ENCODE data around the gene IGFBP1.
"Not testable (repeated sequence)": the region's sequence is repeated elsewhere in the genome, so short reads cannot be mapped to it uniquely, and the experiment has no call there.

Gene IGFBP1

GRCh38 chr7:45888185-45888992 lies at the start of gene IGFBP1:
TSS of gene IGFBP1 (plus strand) at chr7:45888488. CDS start at chr7:45888653, 165 bp downstream.
- DNase-seq: no peak

- DNase-seq: not testable (repeated sequence)
These were observed 49.4 kb upstream of the IGFBP1 start for GRCh38 chr7:45838852-45839251.

GRCh38 chr7:45841926-45842717 lies 46.2 kb upstream of the IGFBP1 start:
- DNase-seq: not testable (repeated sequence)

- DNase-seq: not testable (repeated sequence)
These were observed 41.8 kb upstream of the IGFBP1 start for GRCh38 chr7:45846536-45846935.

GRCh38 chr7:45848734-45849133 lies 39.6 kb upstream of the IGFBP1 start:
- not testable (repeated sequence) for DNase-seq

GRCh38 chr7:45852984-45853383 lies 35.3 kb upstream of the IGFBP1 start:
- not testable (repeated sequence) for DNase-seq

GRCh38 chr7:45853491-45853890 lies 34.8 kb upstream of the IGFBP1 start:
- not testable (repeated sequence) for DNase-seq

GRCh38 chr7:45855680-45856079 lies 32.6 kb upstream of the IGFBP1 start:
- DNase-seq: not testable (repeated sequence)

- not testable (repeated sequence) for DNase-seq
These were observed 31.4 kb upstream of the IGFBP1 start for GRCh38 chr7:45856888-45857287.

GRCh38 chr7:45863715-45864114 lies 24.6 kb upstream of the IGFBP1 start:
- no peak for DNase-seq

- no peak for DNase-seq
These were observed 22.5 kb upstream of the IGFBP1 start for GRCh38 chr7:45865594-45866410.

GRCh38 chr7:45867471-45867870 lies 20.8 kb upstream of the IGFBP1 start:
- no peak for DNase-seq

- no peak for DNase-seq
These were observed 18.9 kb upstream of the IGFBP1 start for GRCh38 chr7:45869426-45869825.

- DNase-seq: no peak
These were observed 15.9 kb upstream of the IGFBP1 start for GRCh38 chr7:45872116-45873034.

- DNase-seq: no peak
These were observed 15.3 kb upstream of the IGFBP1 start, which contains the start of gene CCDC201 for GRCh38 chr7:45873035-45873354. TSS of gene CCDC201 (minus strand) at chr7:45873082. CDS start at chr7:45873007, 75 bp downstream.

GRCh38 chr7:45873355-45873754 lies 14.9 kb upstream of the IGFBP1 start:
- no peak for DNase-seq

GRCh38 chr7:45874408-45875131 lies 13.7 kb upstream of the IGFBP1 start:
- no peak for DNase-seq

GRCh38 chr7:45876519-45876918 lies 11.8 kb upstream of the IGFBP1 start:
- no peak for DNase-seq

GRCh38 chr7:45878457-45879144 lies 9.7 kb upstream of the IGFBP1 start:
- DNase-seq: no peak

GRCh38 chr7:45880433-45880860 lies 7.8 kb upstream of the IGFBP1 start:
- DNase-seq: no peak
